Mucosa of descending colon (tissue), 3 donors: ENCODE measurements around the gene OR51L1. TPM values are rescaled to one million over a fixed set of nuclear protein-coding genes. Genes with fewer than 3 reads are reported as not detected.

Experiments
- ATAC-seq: fragments of 200-7000 bp; cut with Tn5 transposase; one replicate; pipeline ENCODE4 v1.9.1; 2020; ENCODE audit warnings: mild to moderate bottlenecking, moderate library complexity
- DNase-seq, 3 donors: peaks; one replicate each; pipeline ENCODE4 v3.0.0-alpha.2; 2020
- H3K36me3 ChIP-seq: fragments of 200-600 bp; one replicate; pipeline ENCODE4 v1.8.0; 2021; ENCODE audit warnings: low read depth, mild to moderate bottlenecking
- H3K4me1 ChIP-seq: fragments of 200-600 bp; one replicate; pipeline ENCODE4 v1.8.0; 2021; ENCODE audit warnings: low read depth, mild to moderate bottlenecking
- H3K4me3 ChIP-seq: fragments of 200-600 bp; one replicate; pipeline ENCODE4 v1.8.0; 2021; ENCODE audit warnings: mild to moderate bottlenecking
- H3K9me3 ChIP-seq: fragments of 200-600 bp; one replicate; pipeline ENCODE4 v1.8.0; 2021; ENCODE audit warnings: mild to moderate bottlenecking
- CTCF ChIP-seq: fragments of 200-600 bp; IDR thresholded peaks from one replicate; pipeline ENCODE4 v1.8.0; 2022; ENCODE audit warnings: antibody characterized with exemption, mild to moderate bottlenecking
- intact Hi-C, 2 donors: fragments of 100-400 bp; cut with DNase I in 1 of 2; cut with micrococcal nuclease in 1 of 2; formaldehyde crosslinking; loops; one replicate each; pipeline versions ENCODE4 v1.11.0 to v1.11.1; 2022; cut with DNase I, micrococcal nuclease
- total RNA-seq, 3 donors: library from RNA; stranded (reverse); fragmentation: NEBNext Ultra II Directional in 2 of 3; extraction: Animal tissue kit (Norgen Biotek cat#: 25700) in 2 of 3; gene quantifications; one replicate each; pipeline versions ENCODE4 v1.2.1 to v1.2.4, GENCODE V29; 2021 to 2023
- donor health status: DM: no; HTN: no; CAD: no; lungs with moderate emphysema.
- donor health status: DM: no; HTN: no; CAD: no.
- donor health status: DM: no; HTN: yes; CAD: no.

Gene OR51L1
- total RNA-seq, 3 donors from 2014 or later: not detected

GRCh38 chr11:5004424-5005274, 10.0 kb downstream of the OR51L1 start:
- Histone ChIP-seq H3K4me3 (no peak overlapping the region), H3K36me3 (no peaks in the 10 kb centered on the region), H3K9me3 (no peaks in the 10 kb centered on the region), H3K4me1 (no peaks in the 10 kb centered on the region)
- ATAC-seq (peak; percentile 40), DNase-seq (peak in 2 of 3 donors; percentile 33 to 76)
- intact Hi-C loops: loop anchor here in 1 of 2 donors (10.0 kb wide), 1 partner anchor 370 kb away; the partner anchor contains the start of gene OR51D1
- no peak for TF ChIP-seq CTCF

- no peak overlapping the region for H3K4me3 ChIP-seq
- TF ChIP-seq CTCF: no peak
- DNase-seq (no peak), ATAC-seq (no peak)
- no peaks in the 10 kb centered on the region for H3K4me1 ChIP-seq
- intact Hi-C loops: loop anchor here in 1 of 2 donors (10.0 kb wide), 1 partner anchor 373 kb away; the partner anchor contains the start of gene OR51D1
- H3K36me3 ChIP-seq: no peaks in the 10 kb centered on the region
- no peaks in the 10 kb centered on the region for H3K9me3 ChIP-seq
Measured at GRCh38 chr11:5007561-5007960, 12.9 kb downstream of the OR51L1 start.

GRCh38 chr11:5011254-5011653, 16.6 kb downstream of the OR51L1 start:
- Histone ChIP-seq H3K9me3 (no peaks in the 10 kb centered on the region), H3K4me1 (no peaks in the 10 kb centered on the region), H3K4me3 (no peak overlapping the region), H3K36me3 (no peaks in the 10 kb centered on the region)
- no peak for TF ChIP-seq CTCF
- intact Hi-C loops: no loop called here
- ATAC-seq (no peak), DNase-seq (no peak)

- Histone ChIP-seq H3K36me3 (no peaks in the 10 kb centered on the region), H3K4me1 (no peaks in the 10 kb centered on the region), H3K4me3 (no peak overlapping the region), H3K9me3 (no peaks in the 10 kb centered on the region)
- intact Hi-C loops: no loop called here
- TF ChIP-seq CTCF: no peak
- no peak for DNase-seq
- ATAC-seq: no peak
Measured at GRCh38 chr11:5013012-5013411, 18.4 kb downstream of the OR51L1 start.

GRCh38 chr11:5021996-5022395, 27.3 kb downstream of the OR51L1 start:
- no peak overlapping the region for H3K4me3 ChIP-seq
- no peak for ATAC-seq
- H3K4me1 ChIP-seq: no peaks in the 10 kb centered on the region
- H3K36me3 ChIP-seq: no peaks in the 10 kb centered on the region
- no peak for DNase-seq
- TF ChIP-seq CTCF: no peak
- intact Hi-C loops: no loop called here
- peaks cover 6% of the 10 kb centered on the region for H3K9me3 ChIP-seq
